B cell (primary cell): Measurements from ENCODE around the gene MRPL18. TPM values are rescaled to one million over a fixed set of nuclear protein-coding genes. Genes with fewer than 3 reads are reported as not detected.

ENCODE experiments used
- ATAC-seq: fragments of 200-7000 bp; cut with Tn5 transposase; one replicate; pipeline ENCODE4 v1.10.0; 2021; ENCODE audit warnings: low read depth, mild to moderate bottlenecking, moderate number of reproducible peaks, moderate library complexity
- CTCF ChIA-PET: fragments of 350-600 bp; sonication (Branson Sonifier 250); formaldehyde crosslinking; loops from one replicate; lab custom pipeline; 2021; ENCODE audit warnings: antibody characterized with exemption, inconsistent platforms; lab: Charles Lee
- POLR2A ChIA-PET: fragments of 350-600 bp; sonication (Branson Sonifier 250); formaldehyde crosslinking; loops from one replicate; lab custom pipeline; 2021; ENCODE audit warnings: antibody characterized with exemption; lab: Charles Lee
- DNase-seq: peaks from one replicate; pipeline ENCODE4 v3.0.0; 2013
- H2AFZ ChIP-seq: 2 replicates; pipeline ENCODE4 v1.6.1; 2012; ENCODE audit warnings: mild to moderate bottlenecking, low read depth, low read length; ENCODE audit not compliant: insufficient read depth, poor library complexity, severe bottlenecking
- H3K27ac ChIP-seq, 2 donors: 1 replicate in 1 of 2; 2 replicates in 1 of 2; pipeline ENCODE4 v1.5.1; 2012 to 2013; ENCODE audit warnings: low read length in 2 of 2, mild to moderate bottlenecking in 2 of 2, moderate library complexity in 1 of 2
- H3K27me3 ChIP-seq, 4 experiments: fragments of 200-600 bp in 1 of 4; sonication (generic) in 1 of 4; replicated peaks in 1 of 4; 1 replicate in 2 of 4; 2 replicates in 2 of 4; pipeline versions ENCODE4 v1.6.1 to v1.7.0; 2013 to 2016; ENCODE audit warnings: low read length in 3 of 4, mild to moderate bottlenecking in 2 of 4, mixed read lengths in 1 of 4, moderate library complexity in 1 of 4; ENCODE audit not compliant: insufficient read depth in 4 of 4, control insufficient read depth in 3 of 4; ENCODE audit errors: control extremely low read depth in 1 of 4
- H3K36me3 ChIP-seq, 2 experiments: replicated peaks in 1 of 2; 1 replicate in 1 of 2; 2 replicates in 1 of 2; pipeline versions ENCODE4 v1.6.1 to v1.7.1; 2013; ENCODE audit warnings: low read length in 1 of 2; ENCODE audit not compliant: insufficient read depth in 2 of 2, control insufficient read depth in 1 of 2; ENCODE audit errors: control extremely low read depth in 1 of 2, extremely low read depth in 1 of 2
- H3K4me1 ChIP-seq, 2 donors: fragments of 200-600 bp in 1 of 2; sonication (generic) in 1 of 2; 1 replicate in 1 of 2; 2 replicates in 1 of 2; pipeline versions ENCODE4 v1.5.1 to v1.6.1; 2013 to 2017; ENCODE audit warnings: low read length in 2 of 2; ENCODE audit not compliant: control insufficient read depth in 2 of 2, insufficient read depth in 2 of 2
- H3K4me2 ChIP-seq: replicated peaks from 2 replicates; pipeline ENCODE3; 2012; ENCODE audit warnings: mild to moderate bottlenecking, low read depth, low read length; ENCODE audit not compliant: poor library complexity, severe bottlenecking
- H3K4me3 ChIP-seq, 5 experiments: fragments of 200-600 bp in 1 of 5; sonication (generic) in 1 of 5; 1 replicate in 3 of 5; 2 replicates in 2 of 5; pipeline versions ENCODE4 v1.5.1 to v1.7.0; 2011 to 2016; ENCODE audit warnings: low read length in 4 of 5, mild to moderate bottlenecking in 4 of 5, low read depth in 2 of 5, control low read depth in 1 of 5, moderate library complexity in 1 of 5; ENCODE audit not compliant: insufficient read depth in 1 of 5; ENCODE audit errors: control extremely low read depth in 1 of 5, extremely low read depth in 1 of 5
- H3K79me2 ChIP-seq: fragments of 200-600 bp; sonication (generic); one replicate; pipeline ENCODE4 v1.6.0; 2016; ENCODE audit warnings: low read length; ENCODE audit not compliant: control insufficient read depth, insufficient read depth
- H3K9ac ChIP-seq: fragments of 200-600 bp; sonication (generic); 2 replicates; pipeline ENCODE4 v1.6.1; 2017; ENCODE audit warnings: mild to moderate bottlenecking, low read length, moderate library complexity
- H3K9me3 ChIP-seq, 3 donors: one replicate each; pipeline versions ENCODE4 v1.6.1 to v1.7.1; 2013; ENCODE audit warnings: low read length in 2 of 3; ENCODE audit not compliant: control insufficient read depth in 2 of 3, insufficient read depth in 1 of 3; ENCODE audit errors: control extremely low read depth in 1 of 3
- H4K20me1 ChIP-seq: 2 replicates; pipeline ENCODE4 v1.6.0; 2012; ENCODE audit warnings: mild to moderate bottlenecking, low read length; ENCODE audit not compliant: insufficient read depth, control insufficient read depth, poor library complexity, severe bottlenecking
- H3K27ac Mint-ChIP-seq: one replicate; pipeline ENCODE4 v1.8.0; 2021; ENCODE audit warnings: mixed read lengths
- H3K27me3 Mint-ChIP-seq: one replicate; pipeline ENCODE4 v1.8.0; 2021; ENCODE audit warnings: mixed read lengths
- H3K4me1 Mint-ChIP-seq: one replicate; pipeline ENCODE4 v1.8.0; 2021; ENCODE audit warnings: mixed read lengths
- H3K4me3 Mint-ChIP-seq: one replicate; pipeline ENCODE4 v1.8.0; 2021; ENCODE audit warnings: mixed read lengths
- H3K9me3 Mint-ChIP-seq: one replicate; pipeline ENCODE4 v1.8.0; 2022; ENCODE audit warnings: mixed read lengths; ENCODE audit not compliant: insufficient read depth
- EZH2 ChIP-seq: IDR thresholded peaks from 2 replicates; pipeline ENCODE4 v1.6.1; 2012; ENCODE audit warnings: borderline replicate concordance, low read depth, mild to moderate bottlenecking, moderate library complexity, low read length; ENCODE audit not compliant: insufficient read depth, poor library complexity, severe bottlenecking
- WGBS: methylation state at CpG from one replicate; pipeline ENCODE4 v1.1.5; 2013; ENCODE audit warnings: missing lambda C conversion rate; ENCODE audit not compliant: insufficient coverage; 5-methylcytosine and 5-hydroxymethylcytosine counted together
- intact Hi-C: fragments of 100-400 bp; cut with micrococcal nuclease; formaldehyde crosslinking; loops from one replicate; pipeline ENCODE4 v1.10.0; 2022
- polyA plus RNA-seq: library from polyadenylated mRNA; depleted of rRNA; stranded (reverse); fragments of >200 nt; gene quantifications from 2 replicates; pipeline ENCODE4 v1.2.3, GENCODE V29; 2012
- total RNA-seq, 2 donors: library from RNA; stranded (reverse); fragments of 120-200 nt in 1 of 2; gene quantifications; 1 replicate in 1 of 2; 2 replicates in 1 of 2; pipeline versions ENCODE4 v1.2.3 to v1.2.4, GENCODE V29; 2013 to 2022
- TF ChIP-seq, protein P1 (sequence below): fragments of 200-600 bp; IDR thresholded peaks from one replicate; pipeline ENCODE4 v1.8.0; 2022; ENCODE audit warnings: antibody characterized with exemption, mild to moderate bottlenecking

Gene MRPL18
- total and polyA plus RNA-seq, 2 donors (not counting 1 experiment from before 2014, with no cell fraction given): 32.1 to 35.1 TPM

DNA sequence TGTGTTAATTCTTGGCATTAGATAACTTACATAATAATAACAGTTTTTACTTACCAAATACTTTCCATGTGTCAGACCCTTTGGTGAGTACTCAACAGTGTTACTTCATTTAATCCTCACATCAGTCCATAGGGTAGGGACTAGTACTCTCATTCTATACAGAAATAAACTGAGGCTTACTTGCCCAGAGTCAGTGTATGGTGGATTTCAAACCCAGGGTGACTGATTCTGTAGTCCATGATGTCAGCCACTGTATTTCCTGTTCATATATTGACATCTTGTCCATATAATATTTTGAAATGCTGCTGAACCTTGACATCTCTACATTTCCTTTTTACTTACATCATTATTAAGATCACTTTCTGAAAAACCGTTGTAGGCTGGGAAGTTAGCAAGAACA, 7.3 kb downstream of the MRPL18 start:
- Histone ChIP-seq H3K27me3 (no peaks in the 10 kb centered on the region), H4K20me1 (peaks cover 25% of the 10 kb centered on the region), H3K36me3 (peaks cover 18 to 67% of the 10 kb centered on the region in 2 experiments), H2AFZ (no peak overlapping the region), H3K9me3 (no peaks in the 10 kb centered on the region), H3K9ac (no peak overlapping the region), H3K27ac (no peak overlapping the region), H3K4me2 (no peak overlapping the region), H3K4me3 (no peak overlapping the region), H3K79me2 (peaks cover 37% of the 10 kb centered on the region), H3K4me1 (peaks cover 1 to 2% of the 10 kb centered on the region in 2 donors)
- no peak overlapping the region for H3K4me3 Mint-ChIP-seq
- intact Hi-C loops: no loop called here
- WGBS: no CpG with 5 or more reads among the region's 1 CpG
- TF ChIP-seq EZH2: no peak
- TF ChIP-seq, protein P1, sequence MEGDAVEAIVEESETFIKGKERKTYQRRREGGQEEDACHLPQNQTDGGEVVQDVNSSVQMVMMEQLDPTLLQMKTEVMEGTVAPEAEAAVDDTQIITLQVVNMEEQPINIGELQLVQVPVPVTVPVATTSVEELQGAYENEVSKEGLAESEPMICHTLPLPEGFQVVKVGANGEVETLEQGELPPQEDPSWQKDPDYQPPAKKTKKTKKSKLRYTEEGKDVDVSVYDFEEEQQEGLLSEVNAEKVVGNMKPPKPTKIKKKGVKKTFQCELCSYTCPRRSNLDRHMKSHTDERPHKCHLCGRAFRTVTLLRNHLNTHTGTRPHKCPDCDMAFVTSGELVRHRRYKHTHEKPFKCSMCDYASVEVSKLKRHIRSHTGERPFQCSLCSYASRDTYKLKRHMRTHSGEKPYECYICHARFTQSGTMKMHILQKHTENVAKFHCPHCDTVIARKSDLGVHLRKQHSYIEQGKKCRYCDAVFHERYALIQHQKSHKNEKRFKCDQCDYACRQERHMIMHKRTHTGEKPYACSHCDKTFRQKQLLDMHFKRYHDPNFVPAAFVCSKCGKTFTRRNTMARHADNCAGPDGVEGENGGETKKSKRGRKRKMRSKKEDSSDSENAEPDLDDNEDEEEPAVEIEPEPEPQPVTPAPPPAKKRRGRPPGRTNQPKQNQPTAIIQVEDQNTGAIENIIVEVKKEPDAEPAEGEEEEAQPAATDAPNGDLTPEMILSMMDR: no peak
- POLR2A ChIA-PET: no interaction called here
- ATAC-seq (no peak), DNase-seq (no peak)
- H3K27me3 Mint-ChIP-seq: no peaks in the 10 kb centered on the region
- CTCF ChIA-PET: no interaction called here
- no peaks in the 10 kb centered on the region for H3K9me3 Mint-ChIP-seq
- H3K27ac Mint-ChIP-seq: no peak overlapping the region
- H3K4me1 Mint-ChIP-seq: peaks cover 12% of the 10 kb centered on the region

- H3K9me3 ChIP-seq: no peaks in the 10 kb centered on the region
- no peaks in the 10 kb centered on the region for H3K27me3 Mint-ChIP-seq
- WGBS: 97% methylated on average over 49 of the region's 50 CpGs
- peaks cover 13 to 47% of the 10 kb centered on the region in 2 experiments for H3K36me3 ChIP-seq
- H3K4me3 ChIP-seq: peak within 1 kb of the TSS in 1 of 5 experiments; percentile 11
- no peak within 1 kb of the TSS for H3K4me3 Mint-ChIP-seq
- H3K4me1 Mint-ChIP-seq: peaks cover 2% of the 10 kb centered on the region
- peaks cover 15% of the 10 kb centered on the region for H4K20me1 ChIP-seq
- H3K79me2 ChIP-seq: peaks cover 16% of the 10 kb centered on the region
- no peak for ATAC-seq
- intact Hi-C loops: no loop called here
- H3K4me1 ChIP-seq: no peaks in the 10 kb centered on the region
- no peak within 1 kb of the TSS for H3K27ac Mint-ChIP-seq
- POLR2A ChIA-PET: no interaction called here
- H2AFZ ChIP-seq: no peak within 1 kb of the TSS
- no peak within 1 kb of the TSS for H3K4me2 ChIP-seq
- H3K9ac ChIP-seq: no peak within 1 kb of the TSS
- H3K9me3 Mint-ChIP-seq: no peaks in the 10 kb centered on the region
- H3K27ac ChIP-seq: no peak within 1 kb of the TSS
- TF ChIP-seq, protein P1: no peak
- TF ChIP-seq EZH2: no peak
- CTCF ChIA-PET: no interaction called here
- H3K27me3 ChIP-seq: no peaks in the 10 kb centered on the region
- no peak for DNase-seq
These were observed 10.0 kb downstream of the MRPL18 start, which contains the start of gene PNLDC1 for GRCh38 chr6:159800141-159800865. PNLDC1 (plus strand) TSS chr6:159800276; CDS start chr6:159800308, 32 bp downstream.
